ENCODE measurements around the gene RFT1. TPM values are rescaled to one million over a fixed set of nuclear protein-coding genes. Genes with fewer than 3 reads are reported as not detected.
A peak's percentile ranks its signal among the peaks of the same experiment; 100 is the strongest.

The RFT1 gene
- total RNA-seq, 1 experiment from 2014 or later = 26.3 TPM

DNA sequence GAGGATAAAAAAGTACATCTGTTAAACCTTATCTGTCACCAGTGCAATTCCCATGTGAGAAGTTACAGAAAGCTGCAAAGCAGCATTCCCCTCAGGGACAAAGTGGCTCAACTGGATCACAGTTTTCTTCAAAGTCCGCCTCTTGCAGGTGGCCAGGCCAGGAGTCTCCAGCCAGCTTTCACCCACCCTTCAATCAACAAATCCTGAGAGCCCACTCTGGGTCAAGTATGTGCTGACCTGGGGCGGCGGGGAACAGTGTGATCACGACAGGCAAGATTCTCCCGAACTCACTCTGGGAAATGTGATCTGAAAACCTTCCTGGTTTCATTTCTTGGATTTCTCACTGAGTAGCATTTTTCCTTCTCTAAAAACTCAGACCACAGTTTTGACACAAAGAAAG is 39.2 kb downstream of the RFT1 start:
- H3K4me3 Mint-ChIP-seq = no peak overlapping the region

DNA sequence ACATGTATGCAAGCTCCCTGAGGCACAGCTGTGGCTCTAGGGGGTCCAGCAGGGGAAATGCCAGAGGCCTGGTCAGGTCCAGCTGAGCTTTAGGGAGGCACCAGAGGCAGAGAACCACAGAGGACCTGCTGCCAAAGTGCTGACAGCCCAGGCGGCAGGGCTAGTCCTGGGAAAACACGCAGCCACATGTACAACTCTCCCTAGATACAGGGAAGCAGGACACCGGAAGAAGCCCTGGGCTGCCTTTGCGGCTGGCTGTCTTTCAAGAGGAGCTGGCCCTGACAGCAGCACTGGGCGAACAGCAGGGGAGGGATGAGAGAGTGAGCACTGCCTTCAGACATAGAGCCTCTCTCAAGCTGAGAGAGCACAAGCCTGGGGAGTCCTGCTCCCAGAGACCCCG is 40.7 kb downstream of the RFT1 start:
- Mint-ChIP-seq H3K4me3 (no peak overlapping the region), H3K27me3 (ENCODE audit: low read depth) (no peaks in the 10 kb centered on the region), H3K4me1 (no peaks in the 10 kb centered on the region), H3K27ac (0 out of 2 replicates have a peak overlapping the region, but pooled peaks have one; percentile 24), H3K36me3 (peaks cover 14% of the 10 kb centered on the region), H3K9me3 (no peaks in the 10 kb centered on the region)
- POLR2A ChIA-PET = interaction anchor here (1.4 kb wide), 1 partner anchor 320 kb away, joined by 4 read pairs; no protein-coding TSS in a partner anchor
- DNase-seq (ENCODE audit: low spot score) (no peak), ATAC-seq (no peak)
- TF ChIP-seq ZNF423 (CRISPR knock-in tag; IDR thresholded peaks at IDR 0.05) (no peak), FOXK1 (CRISPR knock-in tag; IDR thresholded peaks at IDR 0.05) (no peak), ZNF138 (CRISPR knock-in tag; conservative IDR thresholded peaks at IDR 0.05) (no peak), RELA (CRISPR knock-in tag; IDR thresholded peaks at IDR 0.05; ENCODE audit: borderline replicate concordance) (no peak)
- TF ChIP-seq, protein P1, sequence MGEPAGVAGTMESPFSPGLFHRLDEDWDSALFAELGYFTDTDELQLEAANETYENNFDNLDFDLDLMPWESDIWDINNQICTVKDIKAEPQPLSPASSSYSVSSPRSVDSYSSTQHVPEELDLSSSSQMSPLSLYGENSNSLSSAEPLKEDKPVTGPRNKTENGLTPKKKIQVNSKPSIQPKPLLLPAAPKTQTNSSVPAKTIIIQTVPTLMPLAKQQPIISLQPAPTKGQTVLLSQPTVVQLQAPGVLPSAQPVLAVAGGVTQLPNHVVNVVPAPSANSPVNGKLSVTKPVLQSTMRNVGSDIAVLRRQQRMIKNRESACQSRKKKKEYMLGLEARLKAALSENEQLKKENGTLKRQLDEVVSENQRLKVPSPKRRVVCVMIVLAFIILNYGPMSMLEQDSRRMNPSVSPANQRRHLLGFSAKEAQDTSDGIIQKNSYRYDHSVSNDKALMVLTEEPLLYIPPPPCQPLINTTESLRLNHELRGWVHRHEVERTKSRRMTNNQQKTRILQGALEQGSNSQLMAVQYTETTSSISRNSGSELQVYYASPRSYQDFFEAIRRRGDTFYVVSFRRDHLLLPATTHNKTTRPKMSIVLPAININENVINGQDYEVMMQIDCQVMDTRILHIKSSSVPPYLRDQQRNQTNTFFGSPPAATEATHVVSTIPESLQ (CRISPR knock-in tag; IDR thresholded peaks at IDR 0.05) = no peak
- TF ChIP-seq, protein P2, sequence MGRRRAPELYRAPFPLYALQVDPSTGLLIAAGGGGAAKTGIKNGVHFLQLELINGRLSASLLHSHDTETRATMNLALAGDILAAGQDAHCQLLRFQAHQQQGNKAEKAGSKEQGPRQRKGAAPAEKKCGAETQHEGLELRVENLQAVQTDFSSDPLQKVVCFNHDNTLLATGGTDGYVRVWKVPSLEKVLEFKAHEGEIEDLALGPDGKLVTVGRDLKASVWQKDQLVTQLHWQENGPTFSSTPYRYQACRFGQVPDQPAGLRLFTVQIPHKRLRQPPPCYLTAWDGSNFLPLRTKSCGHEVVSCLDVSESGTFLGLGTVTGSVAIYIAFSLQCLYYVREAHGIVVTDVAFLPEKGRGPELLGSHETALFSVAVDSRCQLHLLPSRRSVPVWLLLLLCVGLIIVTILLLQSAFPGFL (CRISPR knock-in tag; IDR thresholded peaks at IDR 0.05; ENCODE audit: borderline replicate concordance) = no peak
- CTCF ChIA-PET = interaction anchor here (2.9 kb wide), 1 partner anchor 21 kb away, joined by 9 read pairs; no protein-coding TSS in a partner anchor

More for the DNA sequence above, 39.2 kb downstream of the RFT1 start:
- ATAC-seq (no peak), DNase-seq (ENCODE audit: low spot score) (no peak)
- CTCF ChIA-PET = no interaction called here
- Mint-ChIP-seq H3K27ac (no peak overlapping the region), H3K4me1 (no peaks in the 10 kb centered on the region), H3K27me3 (ENCODE audit: low read depth) (no peaks in the 10 kb centered on the region), H3K9me3 (no peaks in the 10 kb centered on the region), H3K36me3 (peaks cover 14% of the 10 kb centered on the region)
- POLR2A ChIA-PET = no interaction called here
- TF ChIP-seq NR3C1 (CRISPR knock-in tag; conservative IDR thresholded peaks at IDR 0.05; ENCODE audit: low read depth) (no peak), GTF2I (CRISPR knock-in tag; conservative IDR thresholded peaks at IDR 0.05) (no peak), NR1H2 (CRISPR knock-in tag; IDR thresholded peaks at IDR 0.05) (no peak), ZBTB21 (CRISPR knock-in tag; IDR thresholded peaks at IDR 0.05; ENCODE audit: borderline replicate concordance) (no peak), KAT7 (CRISPR knock-in tag; IDR thresholded peaks at IDR 0.05; ENCODE audit: borderline replicate concordance) (no peak), ZNF232 (CRISPR knock-in tag; IDR thresholded peaks at IDR 0.05) (no peak), GABPB1 (CRISPR knock-in tag; IDR thresholded peaks at IDR 0.05) (no peak), JUN (CRISPR knock-in tag; IDR thresholded peaks at IDR 0.05) (no peak), ZNF138 (CRISPR knock-in tag; conservative IDR thresholded peaks at IDR 0.05) (no peak), FOXJ3 (CRISPR knock-in tag; IDR thresholded peaks at IDR 0.05; ENCODE audit: borderline replicate concordance) (no peak), ZNF423 (CRISPR knock-in tag; IDR thresholded peaks at IDR 0.05) (no peak)
- TF ChIP-seq, protein P3, sequence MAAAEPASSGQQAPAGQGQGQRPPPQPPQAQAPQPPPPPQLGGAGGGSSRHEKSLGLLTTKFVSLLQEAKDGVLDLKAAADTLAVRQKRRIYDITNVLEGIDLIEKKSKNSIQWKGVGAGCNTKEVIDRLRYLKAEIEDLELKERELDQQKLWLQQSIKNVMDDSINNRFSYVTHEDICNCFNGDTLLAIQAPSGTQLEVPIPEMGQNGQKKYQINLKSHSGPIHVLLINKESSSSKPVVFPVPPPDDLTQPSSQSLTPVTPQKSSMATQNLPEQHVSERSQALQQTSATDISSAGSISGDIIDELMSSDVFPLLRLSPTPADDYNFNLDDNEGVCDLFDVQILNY (CRISPR knock-in tag; IDR thresholded peaks at IDR 0.05) = no peak
- TF ChIP-seq, protein P4, sequence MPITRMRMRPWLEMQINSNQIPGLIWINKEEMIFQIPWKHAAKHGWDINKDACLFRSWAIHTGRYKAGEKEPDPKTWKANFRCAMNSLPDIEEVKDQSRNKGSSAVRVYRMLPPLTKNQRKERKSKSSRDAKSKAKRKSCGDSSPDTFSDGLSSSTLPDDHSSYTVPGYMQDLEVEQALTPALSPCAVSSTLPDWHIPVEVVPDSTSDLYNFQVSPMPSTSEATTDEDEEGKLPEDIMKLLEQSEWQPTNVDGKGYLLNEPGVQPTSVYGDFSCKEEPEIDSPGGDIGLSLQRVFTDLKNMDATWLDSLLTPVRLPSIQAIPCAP (CRISPR knock-in tag; IDR thresholded peaks at IDR 0.05) = no peak
- TF ChIP-seq, protein P5, sequence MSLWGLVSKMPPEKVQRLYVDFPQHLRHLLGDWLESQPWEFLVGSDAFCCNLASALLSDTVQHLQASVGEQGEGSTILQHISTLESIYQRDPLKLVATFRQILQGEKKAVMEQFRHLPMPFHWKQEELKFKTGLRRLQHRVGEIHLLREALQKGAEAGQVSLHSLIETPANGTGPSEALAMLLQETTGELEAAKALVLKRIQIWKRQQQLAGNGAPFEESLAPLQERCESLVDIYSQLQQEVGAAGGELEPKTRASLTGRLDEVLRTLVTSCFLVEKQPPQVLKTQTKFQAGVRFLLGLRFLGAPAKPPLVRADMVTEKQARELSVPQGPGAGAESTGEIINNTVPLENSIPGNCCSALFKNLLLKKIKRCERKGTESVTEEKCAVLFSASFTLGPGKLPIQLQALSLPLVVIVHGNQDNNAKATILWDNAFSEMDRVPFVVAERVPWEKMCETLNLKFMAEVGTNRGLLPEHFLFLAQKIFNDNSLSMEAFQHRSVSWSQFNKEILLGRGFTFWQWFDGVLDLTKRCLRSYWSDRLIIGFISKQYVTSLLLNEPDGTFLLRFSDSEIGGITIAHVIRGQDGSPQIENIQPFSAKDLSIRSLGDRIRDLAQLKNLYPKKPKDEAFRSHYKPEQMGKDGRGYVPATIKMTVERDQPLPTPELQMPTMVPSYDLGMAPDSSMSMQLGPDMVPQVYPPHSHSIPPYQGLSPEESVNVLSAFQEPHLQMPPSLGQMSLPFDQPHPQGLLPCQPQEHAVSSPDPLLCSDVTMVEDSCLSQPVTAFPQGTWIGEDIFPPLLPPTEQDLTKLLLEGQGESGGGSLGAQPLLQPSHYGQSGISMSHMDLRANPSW (CRISPR knock-in tag; conservative IDR thresholded peaks at IDR 0.05; ENCODE audit: low read depth) = no peak
- TF ChIP-seq, protein P6, sequence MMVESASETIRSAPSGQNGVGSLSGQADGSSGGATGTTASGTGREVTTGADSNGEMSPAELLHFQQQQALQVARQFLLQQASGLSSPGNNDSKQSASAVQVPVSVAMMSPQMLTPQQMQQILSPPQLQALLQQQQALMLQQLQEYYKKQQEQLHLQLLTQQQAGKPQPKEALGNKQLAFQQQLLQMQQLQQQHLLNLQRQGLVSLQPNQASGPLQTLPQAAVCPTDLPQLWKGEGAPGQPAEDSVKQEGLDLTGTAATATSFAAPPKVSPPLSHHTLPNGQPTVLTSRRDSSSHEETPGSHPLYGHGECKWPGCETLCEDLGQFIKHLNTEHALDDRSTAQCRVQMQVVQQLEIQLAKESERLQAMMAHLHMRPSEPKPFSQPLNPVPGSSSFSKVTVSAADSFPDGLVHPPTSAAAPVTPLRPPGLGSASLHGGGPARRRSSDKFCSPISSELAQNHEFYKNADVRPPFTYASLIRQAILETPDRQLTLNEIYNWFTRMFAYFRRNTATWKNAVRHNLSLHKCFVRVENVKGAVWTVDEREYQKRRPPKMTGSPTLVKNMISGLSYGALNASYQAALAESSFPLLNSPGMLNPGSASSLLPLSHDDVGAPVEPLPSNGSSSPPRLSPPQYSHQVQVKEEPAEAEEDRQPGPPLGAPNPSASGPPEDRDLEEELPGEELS (CRISPR knock-in tag; IDR thresholded peaks at IDR 0.05) = no peak
- TF ChIP-seq, protein P7, sequence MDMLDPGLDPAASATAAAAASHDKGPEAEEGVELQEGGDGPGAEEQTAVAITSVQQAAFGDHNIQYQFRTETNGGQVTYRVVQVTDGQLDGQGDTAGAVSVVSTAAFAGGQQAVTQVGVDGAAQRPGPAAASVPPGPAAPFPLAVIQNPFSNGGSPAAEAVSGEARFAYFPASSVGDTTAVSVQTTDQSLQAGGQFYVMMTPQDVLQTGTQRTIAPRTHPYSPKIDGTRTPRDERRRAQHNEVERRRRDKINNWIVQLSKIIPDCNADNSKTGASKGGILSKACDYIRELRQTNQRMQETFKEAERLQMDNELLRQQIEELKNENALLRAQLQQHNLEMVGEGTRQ (CRISPR knock-in tag; IDR thresholded peaks at IDR 0.05) = no peak
- TF ChIP-seq, protein P8, sequence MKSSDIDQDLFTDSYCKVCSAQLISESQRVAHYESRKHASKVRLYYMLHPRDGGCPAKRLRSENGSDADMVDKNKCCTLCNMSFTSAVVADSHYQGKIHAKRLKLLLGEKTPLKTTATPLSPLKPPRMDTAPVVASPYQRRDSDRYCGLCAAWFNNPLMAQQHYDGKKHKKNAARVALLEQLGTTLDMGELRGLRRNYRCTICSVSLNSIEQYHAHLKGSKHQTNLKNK (CRISPR knock-in tag; IDR thresholded peaks at IDR 0.05) = no peak

Measured in WTC11 (cell line).